Left ventricle myocardium inferior (tissue), 1 donor: Measurements from ENCODE around the gene TCF4. TPM values are rescaled to one million over a fixed set of nuclear protein-coding genes. Genes with fewer than 3 reads are reported as not detected.
A peak's percentile ranks its signal among the peaks of the same experiment; 100 is the strongest.

ENCODE experiments used
- DNase-seq: peaks from one replicate; pipeline ENCODE4 v3.0.0-alpha.2; 2020
- H3K27ac ChIP-seq: fragments of 200-600 bp; replicated peaks from 2 replicates; pipeline ENCODE4 v1.8.0; 2021
- H3K27me3 ChIP-seq: fragments of 200-600 bp; 2 replicates; pipeline ENCODE4 v1.8.0; 2021; ENCODE audit warnings: low read depth
- H3K36me3 ChIP-seq: fragments of 200-600 bp; 2 replicates; pipeline ENCODE4 v1.8.0; 2021
- H3K4me1 ChIP-seq: fragments of 200-600 bp; 2 replicates; pipeline ENCODE4 v1.8.0; 2021
- H3K4me3 ChIP-seq: fragments of 200-600 bp; 2 replicates; pipeline ENCODE4 v1.8.0; 2021; ENCODE audit warnings: mild to moderate bottlenecking, moderate library complexity
- H3K9me3 ChIP-seq: fragments of 200-600 bp; replicated peaks from 2 replicates; pipeline ENCODE4 v1.8.0; 2021
- CTCF ChIP-seq: fragments of 200-600 bp; IDR thresholded peaks from 2 replicates; pipeline ENCODE4 v1.8.0; 2021; ENCODE audit warnings: antibody characterized with exemption, mild to moderate bottlenecking, borderline replicate concordance
- intact Hi-C: fragments of 100-400 bp; cut with micrococcal nuclease; formaldehyde crosslinking; loops from one replicate; pipeline ENCODE4 v1.11.0; 2022
- total RNA-seq: library from RNA; stranded (reverse); fragmentation: NEBNext Ultra II Directional; extraction: Animal tissue kit (Norgen Biotek cat#: 25700); gene quantifications from one replicate; pipeline ENCODE4 v1.2.1, GENCODE V29; 2021
- donor health status: DM: no; HTN: yes; CAD: no; lungs with severe emphysema.

Gene TCF4
- total RNA-seq, 1 donor from 2014 or later = 58.9 TPM

DNA sequence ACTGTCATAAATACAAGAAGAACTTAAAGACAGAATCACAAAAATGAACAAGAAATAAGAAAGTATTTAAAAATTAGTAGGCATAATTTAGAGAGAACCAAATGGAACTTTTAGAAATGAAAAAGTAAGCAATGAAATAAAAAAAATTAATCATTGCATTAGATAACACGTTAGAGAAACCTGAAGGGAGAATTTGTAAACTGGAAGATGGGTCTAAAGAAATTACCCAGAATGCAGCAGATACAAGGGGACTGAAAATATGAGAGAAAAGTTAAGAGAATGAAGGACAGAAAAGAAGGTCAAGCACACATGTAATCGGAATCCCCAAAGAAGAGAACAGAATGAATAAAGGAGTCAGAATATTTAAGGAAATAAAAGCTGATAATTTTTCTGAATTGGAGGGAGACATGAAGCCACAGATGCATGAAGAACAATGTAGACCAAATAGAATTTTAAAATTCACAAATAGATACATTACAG lies 21.5 kb downstream of the TCF4 start:
- no peak overlapping the region for H3K27ac ChIP-seq
- TF ChIP-seq CTCF = no peak
- no peak for DNase-seq
- no peaks in the 10 kb centered on the region for H3K27me3 ChIP-seq
- intact Hi-C loops = no loop called here
- peaks cover 5% of the 10 kb centered on the region for H3K36me3 ChIP-seq
- H3K4me1 ChIP-seq = peaks cover 10% of the 10 kb centered on the region
- peaks cover 16% of the 10 kb centered on the region for H3K9me3 ChIP-seq
- H3K4me3 ChIP-seq = no peak overlapping the region

GRCh38 chr18:55559739-55560138 lies 28.3 kb downstream of the TCF4 start:
- peaks cover 12% of the 10 kb centered on the region for H3K9me3 ChIP-seq
- intact Hi-C loops = no loop called here
- H3K27ac ChIP-seq = peak overlapping the region; percentile 13
- peak; percentile 23 for DNase-seq
- H3K4me3 ChIP-seq = no peak overlapping the region
- H3K27me3 ChIP-seq = no peaks in the 10 kb centered on the region
- TF ChIP-seq CTCF = no peak
- peaks cover 13% of the 10 kb centered on the region for H3K4me1 ChIP-seq
- H3K36me3 ChIP-seq = peaks cover 5% of the 10 kb centered on the region

GRCh38 chr18:55557211-55557610 lies 30.8 kb downstream of the TCF4 start:
- H3K4me3 ChIP-seq = no peak overlapping the region
- H3K4me1 ChIP-seq = peaks cover 13% of the 10 kb centered on the region
- no peak for TF ChIP-seq CTCF
- no peak for DNase-seq
- H3K9me3 ChIP-seq = peaks cover 9% of the 10 kb centered on the region
- no peaks in the 10 kb centered on the region for H3K27me3 ChIP-seq
- intact Hi-C loops = no loop called here
- H3K36me3 ChIP-seq = peaks cover 2% of the 10 kb centered on the region
- no peak overlapping the region for H3K27ac ChIP-seq

- Histone ChIP-seq H3K4me3 (no peak overlapping the region), H3K27ac (no peak overlapping the region), H3K36me3 (no peaks in the 10 kb centered on the region), H3K9me3 (no peaks in the 10 kb centered on the region), H3K4me1 (peaks cover 13% of the 10 kb centered on the region), H3K27me3 (no peaks in the 10 kb centered on the region)
- no peak for TF ChIP-seq CTCF
- intact Hi-C loops = no loop called here
- DNase-seq = no peak
Observed at GRCh38 chr18:55555395-55556027, 32.5 kb downstream of the TCF4 start.

DNA sequence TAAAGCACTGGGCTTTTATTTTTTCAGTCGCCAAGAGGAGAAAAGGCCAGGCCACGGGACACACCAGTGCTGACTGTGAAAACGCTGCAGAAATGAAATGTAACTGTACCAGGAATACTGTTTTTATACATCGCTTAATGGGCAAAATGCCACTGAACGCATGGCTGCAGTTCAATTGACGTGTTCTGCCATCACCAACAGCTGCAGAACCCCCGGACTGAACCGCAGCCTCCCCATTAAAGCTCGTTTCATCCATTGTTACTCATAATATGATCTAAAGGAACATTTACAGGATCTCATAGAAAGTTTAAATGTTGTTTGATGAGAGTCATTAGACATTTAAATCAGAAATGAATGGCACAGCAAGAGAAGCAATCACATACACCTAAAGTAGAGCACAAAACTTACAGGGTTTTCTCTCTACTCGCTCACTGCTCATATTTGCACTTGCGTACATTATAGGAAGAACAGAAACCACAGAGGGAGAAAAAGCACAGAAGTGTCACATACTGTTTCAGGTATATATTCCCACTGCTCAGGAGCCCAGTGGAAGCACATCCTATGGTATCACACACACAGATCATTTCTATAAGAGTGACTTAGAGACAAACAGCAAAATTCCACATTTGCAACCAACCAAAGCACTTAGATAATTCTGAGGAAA lies 35.3 kb downstream of the TCF4 start:
- intact Hi-C loops = no loop called here
- DNase-seq = no peak
- H3K4me1 ChIP-seq = peaks cover 10% of the 10 kb centered on the region
- H3K27me3 ChIP-seq = no peaks in the 10 kb centered on the region
- no peak for TF ChIP-seq CTCF
- no peak overlapping the region for H3K4me3 ChIP-seq
- no peak overlapping the region for H3K27ac ChIP-seq
- no peaks in the 10 kb centered on the region for H3K36me3 ChIP-seq
- no peaks in the 10 kb centered on the region for H3K9me3 ChIP-seq
